Measurements from ENCODE around the gene DLG2. TPM values are rescaled to one million over a fixed set of nuclear protein-coding genes. Genes with fewer than 3 reads are reported as not detected.

DLG2 gene
- total and polyA plus RNA-seq, 9 donors, result 2.5 to 20.7 (median 12.0) TPM

DNA sequence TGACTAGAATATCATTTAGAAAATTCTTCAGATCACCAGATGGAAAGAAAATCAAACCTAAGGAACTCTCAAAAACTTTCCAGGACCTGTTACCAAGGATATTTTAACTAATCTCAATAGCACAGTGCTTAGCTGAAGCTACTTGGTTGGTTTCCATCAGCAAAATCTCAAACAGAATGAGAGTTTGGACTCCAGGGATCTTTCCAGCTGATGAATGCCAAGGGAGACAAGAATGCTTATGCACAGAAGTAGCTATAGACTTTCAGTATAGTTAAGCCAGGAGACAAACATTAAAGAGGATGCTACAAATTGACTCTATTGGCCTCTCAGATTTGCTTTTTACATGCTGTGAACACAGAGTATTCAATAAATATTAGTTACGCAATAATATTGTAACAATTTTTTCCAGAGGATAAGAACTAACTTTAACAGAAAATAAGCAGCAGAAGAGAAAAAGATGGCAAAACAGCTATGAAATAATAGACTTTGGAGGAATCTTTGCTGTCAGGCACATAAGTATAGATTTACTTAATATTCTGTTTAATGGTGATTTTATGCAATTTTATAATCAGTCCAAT lies 331.4 kb downstream of the DLG2 start:
- Histone ChIP-seq H3K27me3 (no peaks in the 10 kb centered on the region), H3K4me1 (ENCODE audit: insufficient read depth) (no peaks in the 10 kb centered on the region), H3K36me3 (no peaks in the 10 kb centered on the region), H3K27ac (no peak overlapping the region), H3K9me3 (no peaks in the 10 kb centered on the region), H3K4me3 (no peak overlapping the region)
- DNase-seq, result no peak
- intact Hi-C loops (cut with DNase I), result no loop called here
- 91 to 98% (median 96%) methylated on average over 1 of the region's 1 CpG for WGBS, 3 donors
- TF ChIP-seq, protein P1, sequence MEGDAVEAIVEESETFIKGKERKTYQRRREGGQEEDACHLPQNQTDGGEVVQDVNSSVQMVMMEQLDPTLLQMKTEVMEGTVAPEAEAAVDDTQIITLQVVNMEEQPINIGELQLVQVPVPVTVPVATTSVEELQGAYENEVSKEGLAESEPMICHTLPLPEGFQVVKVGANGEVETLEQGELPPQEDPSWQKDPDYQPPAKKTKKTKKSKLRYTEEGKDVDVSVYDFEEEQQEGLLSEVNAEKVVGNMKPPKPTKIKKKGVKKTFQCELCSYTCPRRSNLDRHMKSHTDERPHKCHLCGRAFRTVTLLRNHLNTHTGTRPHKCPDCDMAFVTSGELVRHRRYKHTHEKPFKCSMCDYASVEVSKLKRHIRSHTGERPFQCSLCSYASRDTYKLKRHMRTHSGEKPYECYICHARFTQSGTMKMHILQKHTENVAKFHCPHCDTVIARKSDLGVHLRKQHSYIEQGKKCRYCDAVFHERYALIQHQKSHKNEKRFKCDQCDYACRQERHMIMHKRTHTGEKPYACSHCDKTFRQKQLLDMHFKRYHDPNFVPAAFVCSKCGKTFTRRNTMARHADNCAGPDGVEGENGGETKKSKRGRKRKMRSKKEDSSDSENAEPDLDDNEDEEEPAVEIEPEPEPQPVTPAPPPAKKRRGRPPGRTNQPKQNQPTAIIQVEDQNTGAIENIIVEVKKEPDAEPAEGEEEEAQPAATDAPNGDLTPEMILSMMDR (IDR thresholded peaks at IDR 0.05), result no peak
- no peak for TF ChIP-seq POLR2A (IDR thresholded peaks at IDR 0.05)
- no peak for TF ChIP-seq EP300 (IDR thresholded peaks at IDR 0.05)

DNA sequence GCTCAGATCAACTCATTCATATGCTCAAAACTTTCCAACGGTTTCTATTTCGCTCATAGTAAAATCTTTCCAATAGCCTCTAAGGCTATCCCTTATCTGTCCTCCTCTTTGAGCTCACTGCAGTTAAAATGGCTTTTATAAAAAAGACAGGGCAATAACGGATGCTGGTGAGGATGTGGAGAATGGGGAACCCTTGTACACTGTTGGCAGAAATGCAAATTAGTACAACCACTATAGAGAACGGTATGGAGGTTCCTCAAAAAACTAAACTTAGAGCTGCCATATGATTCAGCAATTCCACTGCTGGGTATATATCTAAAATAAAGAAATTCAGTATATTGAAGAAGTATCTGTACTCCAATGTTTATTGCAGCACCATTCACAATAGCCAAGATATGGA lies 345.6 kb downstream of the DLG2 start:
- no peak for DNase-seq
- Histone ChIP-seq H3K4me1 (ENCODE audit: insufficient read depth) (no peaks in the 10 kb centered on the region), H3K4me3 (no peak overlapping the region), H3K27me3 (no peaks in the 10 kb centered on the region), H3K27ac (no peak overlapping the region), H3K9me3 (no peaks in the 10 kb centered on the region), H3K36me3 (no peaks in the 10 kb centered on the region)
- intact Hi-C loops (cut with DNase I), result no loop called here
- 93 to 95% (median 93%) methylated on average over 4 of the region's 4 CpGs for WGBS, 3 donors
- TF ChIP-seq EP300 (IDR thresholded peaks at IDR 0.05), result no peak
- TF ChIP-seq, protein P1 (IDR thresholded peaks at IDR 0.05), result no peak
- no peak for TF ChIP-seq POLR2A (IDR thresholded peaks at IDR 0.05)

DNA sequence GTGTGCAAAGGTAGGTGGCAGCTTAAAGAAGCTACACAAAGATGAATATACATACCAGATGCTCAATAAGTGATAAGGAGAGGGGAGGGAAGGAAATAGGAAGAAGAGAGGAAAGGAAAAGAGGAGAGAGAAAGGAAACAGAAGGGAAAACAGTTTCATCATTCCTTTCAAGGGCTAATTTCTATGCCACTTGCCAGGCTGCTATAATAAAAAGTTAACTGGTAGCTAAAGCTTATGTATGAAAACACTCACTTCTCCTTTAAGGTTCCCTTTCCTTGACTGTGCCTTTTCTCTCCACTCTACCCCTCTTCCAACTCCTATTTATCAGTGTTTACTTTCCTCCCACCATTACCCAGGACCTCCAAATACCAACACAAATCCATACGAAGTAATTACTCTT lies 347.9 kb downstream of the DLG2 start:
- intact Hi-C loops (cut with DNase I), result no loop called here
- DNase-seq, result no peak
- no peak overlapping the region for H3K27ac ChIP-seq
- H3K9me3 ChIP-seq, result no peaks in the 10 kb centered on the region
- no peaks in the 10 kb centered on the region for H3K36me3 ChIP-seq
- no peaks in the 10 kb centered on the region for H3K27me3 ChIP-seq
- WGBS, 3 donors, result 16 to 31% (median 21%) methylated on average over 1 of the region's 1 CpG
- H3K4me3 ChIP-seq, result no peak overlapping the region
- no peaks in the 10 kb centered on the region for H3K4me1 ChIP-seq (ENCODE audit: insufficient read depth)
- TF ChIP-seq EP300 (IDR thresholded peaks at IDR 0.05) (no peak), POLR2A (IDR thresholded peaks at IDR 0.05) (no peak)
- TF ChIP-seq, protein P1 (IDR thresholded peaks at IDR 0.05), result no peak

DNA sequence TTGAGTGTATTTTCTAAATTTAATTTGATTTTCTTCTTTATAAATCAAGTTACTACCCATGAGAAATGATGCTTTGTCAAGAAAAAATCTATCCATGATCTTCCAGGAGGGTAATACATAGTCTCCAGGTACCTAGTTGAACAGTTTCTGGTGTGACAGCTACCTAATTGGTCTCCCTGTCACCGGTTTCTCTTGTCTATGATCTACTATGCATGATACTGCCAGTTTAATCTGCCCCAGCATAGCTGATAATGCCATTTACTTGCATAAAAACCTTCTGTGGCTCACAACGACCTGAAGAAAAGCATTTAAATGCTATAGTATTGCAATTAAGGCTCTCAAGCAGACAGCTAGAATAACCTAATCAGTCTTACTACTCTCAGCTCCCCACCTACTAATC lies 349.5 kb downstream of the DLG2 start:
- Histone ChIP-seq H3K4me3 (no peak overlapping the region), H3K36me3 (no peaks in the 10 kb centered on the region), H3K27ac (no peak overlapping the region), H3K4me1 (ENCODE audit: insufficient read depth) (no peaks in the 10 kb centered on the region), H3K27me3 (no peaks in the 10 kb centered on the region), H3K9me3 (no peaks in the 10 kb centered on the region)
- DNase-seq, result no peak
- WGBS, 3 donors, result 55 to 67% (median 63%) methylated on average over 2 of the region's 2 CpGs
- intact Hi-C loops (cut with DNase I), result no loop called here
- TF ChIP-seq EP300 (IDR thresholded peaks at IDR 0.05) (no peak), POLR2A (IDR thresholded peaks at IDR 0.05) (no peak)
- TF ChIP-seq, protein P1 (IDR thresholded peaks at IDR 0.05), result no peak

Measured in ovary (tissue), 9 donors.